KOPT-K1 (cell line): ENCODE data around the gene DMPK.
A peak's percentile ranks its signal among the peaks of the same experiment; 100 is the strongest.

Experiments
- H3K27ac ChIP-seq: fragments of 200-600 bp; sonication (generic); 2 replicates; pipeline ENCODE4 v1.5.1; 2016; ENCODE audit warnings: antibody characterized with exemption, mild to moderate bottlenecking, low read depth, low read length; ENCODE audit not compliant: poor library complexity, severe bottlenecking
- H3K36me3 ChIP-seq: fragments of 200-600 bp; sonication (generic); 2 replicates; pipeline ENCODE4 v1.5.1; 2017; ENCODE audit warnings: antibody characterized with exemption, mild to moderate bottlenecking, low read length, moderate library complexity; ENCODE audit not compliant: insufficient read depth
- H3K9me3 ChIP-seq: fragments of 200-600 bp; sonication (generic); 2 replicates; pipeline ENCODE4 v1.5.1; 2017; ENCODE audit warnings: antibody characterized with exemption, low read length, mild to moderate bottlenecking; ENCODE audit not compliant: insufficient read depth, poor library complexity, severe bottlenecking

DMPK gene

GRCh38 chr19:45771311-45771933, 10.9 kb downstream of the DMPK start:
- H3K27ac ChIP-seq = no peak overlapping the region
- no peaks in the 10 kb centered on the region for H3K9me3 ChIP-seq
- no peaks in the 10 kb centered on the region for H3K36me3 ChIP-seq

- H3K9me3 ChIP-seq = no peaks in the 10 kb centered on the region
- peak overlapping the region; percentile 32 for H3K27ac ChIP-seq
- no peaks in the 10 kb centered on the region for H3K36me3 ChIP-seq
Observed at GRCh38 chr19:45770192-45771101, 11.8 kb downstream of the DMPK start.

- peak overlapping the region; percentile 32 for H3K27ac ChIP-seq
- no peaks in the 10 kb centered on the region for H3K9me3 ChIP-seq
- H3K36me3 ChIP-seq = no peaks in the 10 kb centered on the region
Observed at GRCh38 chr19:45769821-45770191, 12.5 kb downstream of the DMPK start.

GRCh38 chr19:45768984-45769782, 13.1 kb downstream of the DMPK start, which contains the start of gene SIX5:
TSS of gene SIX5 (minus strand) at chr19:45769252. CDS start at chr19:45768844, 408 bp downstream.
- H3K36me3 ChIP-seq = no peaks in the 10 kb centered on the region

GRCh38 chr19:45768655-45768983, 13.7 kb downstream of the DMPK start:
- Histone ChIP-seq H3K27ac (peak overlapping the region; percentile 57), H3K9me3 (no peaks in the 10 kb centered on the region), H3K36me3 (no peaks in the 10 kb centered on the region)

More at GRCh38 chr19:45768984-45769782, 13.1 kb downstream of the DMPK start, which contains the start of gene SIX5:
- Histone ChIP-seq H3K27ac (peak within 1 kb of the TSS; percentile 57), H3K9me3 (no peaks in the 10 kb centered on the region)

GRCh38 chr19:45767881-45768654, 14.2 kb downstream of the DMPK start:
- Histone ChIP-seq H3K36me3 (no peaks in the 10 kb centered on the region), H3K27ac (peak overlapping the region; percentile 57), H3K9me3 (no peaks in the 10 kb centered on the region)

GRCh38 chr19:45767410-45767880, 14.8 kb downstream of the DMPK start:
- Histone ChIP-seq H3K36me3 (no peaks in the 10 kb centered on the region), H3K9me3 (no peaks in the 10 kb centered on the region), H3K27ac (no peak overlapping the region)

- Histone ChIP-seq H3K27ac (no peak overlapping the region), H3K36me3 (no peaks in the 10 kb centered on the region), H3K9me3 (no peaks in the 10 kb centered on the region)
Observed at GRCh38 chr19:45766869-45767346, 15.4 kb downstream of the DMPK start.

- no peaks in the 10 kb centered on the region for H3K9me3 ChIP-seq
- H3K27ac ChIP-seq = no peak overlapping the region
Observed at GRCh38 chr19:45766296-45766868, 15.9 kb downstream of the DMPK start.

GRCh38 chr19:45765702-45766295, 16.5 kb downstream of the DMPK start:
- Histone ChIP-seq H3K9me3 (no peaks in the 10 kb centered on the region), H3K27ac (no peak overlapping the region), H3K36me3 (no peaks in the 10 kb centered on the region)

More at GRCh38 chr19:45766296-45766868, 15.9 kb downstream of the DMPK start:
- no peaks in the 10 kb centered on the region for H3K36me3 ChIP-seq

- H3K36me3 ChIP-seq = no peaks in the 10 kb centered on the region
- no peaks in the 10 kb centered on the region for H3K9me3 ChIP-seq
- no peak overlapping the region for H3K27ac ChIP-seq
Observed at GRCh38 chr19:45764945-45765701, 17.2 kb downstream of the DMPK start.

GRCh38 chr19:45764475-45764874, 17.8 kb downstream of the DMPK start:
- no peaks in the 10 kb centered on the region for H3K36me3 ChIP-seq
- no peaks in the 10 kb centered on the region for H3K9me3 ChIP-seq
- no peak overlapping the region for H3K27ac ChIP-seq

- H3K9me3 ChIP-seq = no peaks in the 10 kb centered on the region
- no peak overlapping the region for H3K27ac ChIP-seq
- H3K36me3 ChIP-seq = no peaks in the 10 kb centered on the region
Observed at GRCh38 chr19:45763691-45764294, 18.5 kb downstream of the DMPK start.
